Bronchial epithelial cell (primary cell): Measurements from ENCODE around the gene DYRK4. TPM values are rescaled to one million over a fixed set of nuclear protein-coding genes. Genes with fewer than 3 reads are reported as not detected.
"Not testable (repeated sequence)": the region's sequence is repeated elsewhere in the genome, so short reads cannot be mapped to it uniquely, and the experiment has no call there.

ENCODE experiments used
- DNase-seq: peaks from one replicate; pipeline ENCODE4 v3.0.0-alpha.2; 2010; ENCODE audit warnings: low read depth
- FAIRE-seq: peaks from 2 replicates; lab custom pipeline; 2011; peaks lifted over from hg19 to GRCh38; lab: Jason Lieb, UNC
- H3K27me3 ChIP-seq: 2 replicates; pipeline ENCODE4 v1.5.1; 2011; ENCODE audit warnings: low read length; ENCODE audit not compliant: control insufficient read depth, insufficient read depth
- H3K36me3 ChIP-seq: 2 replicates; pipeline ENCODE4 v1.5.1; 2011; ENCODE audit warnings: low read length; ENCODE audit not compliant: control insufficient read depth, insufficient read depth
- H3K4me3 ChIP-seq: 2 replicates; pipeline ENCODE4 v1.5.1; 2011; ENCODE audit warnings: mild to moderate bottlenecking, low read depth, low read length, control low read depth
- total RNA-seq: library from RNA; depleted of rRNA; stranded (reverse); fragments of >200 nt; gene quantifications from 2 replicates; pipeline ENCODE4 v1.2.1, GENCODE V29; 2014
- TF ChIP-seq, protein P1 (sequence below): IDR thresholded peaks from 2 replicates; pipeline ENCODE4 v1.5.1; 2011; ENCODE audit warnings: mild to moderate bottlenecking, moderate library complexity, low read length, control low read depth, inconsistent platforms; ENCODE audit not compliant: insufficient read depth, severe bottlenecking

Gene DYRK4, protein sequence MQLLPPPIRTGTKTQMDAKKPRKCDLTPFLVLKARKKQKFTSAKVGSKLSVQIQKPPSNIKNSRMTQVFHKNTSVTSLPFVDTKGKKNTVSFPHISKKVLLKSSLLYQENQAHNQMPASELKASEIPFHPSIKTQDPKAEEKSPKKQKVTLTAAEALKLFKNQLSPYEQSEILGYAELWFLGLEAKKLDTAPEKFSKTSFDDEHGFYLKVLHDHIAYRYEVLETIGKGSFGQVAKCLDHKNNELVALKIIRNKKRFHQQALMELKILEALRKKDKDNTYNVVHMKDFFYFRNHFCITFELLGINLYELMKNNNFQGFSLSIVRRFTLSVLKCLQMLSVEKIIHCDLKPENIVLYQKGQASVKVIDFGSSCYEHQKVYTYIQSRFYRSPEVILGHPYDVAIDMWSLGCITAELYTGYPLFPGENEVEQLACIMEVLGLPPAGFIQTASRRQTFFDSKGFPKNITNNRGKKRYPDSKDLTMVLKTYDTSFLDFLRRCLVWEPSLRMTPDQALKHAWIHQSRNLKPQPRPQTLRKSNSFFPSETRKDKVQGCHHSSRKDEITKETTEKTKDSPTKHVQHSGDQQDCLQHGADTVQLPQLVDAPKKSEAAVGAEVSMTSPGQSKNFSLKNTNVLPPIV
- 20.0 and 57.7 TPM in 2 replicates for total RNA-seq

DNA sequence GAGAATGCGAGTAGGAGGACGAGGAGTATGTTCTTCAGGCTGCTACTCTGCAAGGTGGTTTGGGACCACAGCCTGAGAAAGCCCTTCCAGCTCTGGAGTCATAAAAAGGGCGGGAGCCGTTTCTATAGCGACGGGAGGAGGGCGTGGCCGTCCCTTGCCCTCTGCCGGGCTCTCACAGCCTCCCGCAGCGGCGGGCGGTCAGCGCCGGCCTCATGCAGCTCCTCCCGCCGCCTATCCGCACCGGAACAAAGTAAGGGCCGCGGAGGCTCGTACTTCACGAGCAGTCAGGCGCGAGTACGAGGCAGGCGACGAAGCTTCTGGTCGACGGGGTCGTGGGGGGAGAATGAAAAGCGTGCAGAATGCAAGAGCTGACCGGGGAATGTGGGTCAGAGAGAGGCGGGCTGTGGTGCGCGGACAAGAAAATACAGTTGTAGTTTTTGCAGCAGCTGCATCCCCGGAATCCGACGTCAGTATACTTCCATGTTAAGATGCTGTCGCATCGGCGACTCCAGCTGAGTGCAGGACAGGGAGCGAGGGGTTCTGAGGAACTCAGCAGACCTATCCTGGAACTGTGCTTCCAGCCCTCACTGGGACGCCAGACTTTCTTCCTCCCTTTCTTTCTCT lies at the start of gene DYRK4:
Gene DYRK4 (plus strand): TSS at position 175 of the 624 bp plus-strand sequence. CDS start 38 bp downstream, at position 213.
- peak; percentile 51 for DNase-seq
- no peaks in the 10 kb centered on the region for H3K36me3 ChIP-seq
- no peaks in the 10 kb centered on the region for H3K27me3 ChIP-seq
- TF ChIP-seq, protein P1, sequence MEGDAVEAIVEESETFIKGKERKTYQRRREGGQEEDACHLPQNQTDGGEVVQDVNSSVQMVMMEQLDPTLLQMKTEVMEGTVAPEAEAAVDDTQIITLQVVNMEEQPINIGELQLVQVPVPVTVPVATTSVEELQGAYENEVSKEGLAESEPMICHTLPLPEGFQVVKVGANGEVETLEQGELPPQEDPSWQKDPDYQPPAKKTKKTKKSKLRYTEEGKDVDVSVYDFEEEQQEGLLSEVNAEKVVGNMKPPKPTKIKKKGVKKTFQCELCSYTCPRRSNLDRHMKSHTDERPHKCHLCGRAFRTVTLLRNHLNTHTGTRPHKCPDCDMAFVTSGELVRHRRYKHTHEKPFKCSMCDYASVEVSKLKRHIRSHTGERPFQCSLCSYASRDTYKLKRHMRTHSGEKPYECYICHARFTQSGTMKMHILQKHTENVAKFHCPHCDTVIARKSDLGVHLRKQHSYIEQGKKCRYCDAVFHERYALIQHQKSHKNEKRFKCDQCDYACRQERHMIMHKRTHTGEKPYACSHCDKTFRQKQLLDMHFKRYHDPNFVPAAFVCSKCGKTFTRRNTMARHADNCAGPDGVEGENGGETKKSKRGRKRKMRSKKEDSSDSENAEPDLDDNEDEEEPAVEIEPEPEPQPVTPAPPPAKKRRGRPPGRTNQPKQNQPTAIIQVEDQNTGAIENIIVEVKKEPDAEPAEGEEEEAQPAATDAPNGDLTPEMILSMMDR = no peak
- FAIRE-seq = no peak
- peak within 1 kb of the TSS; percentile 32 for H3K4me3 ChIP-seq

GRCh38 chr12:4518106-4518728 lies 43.8 kb upstream of the DYRK4 start:
- TF ChIP-seq, protein P1 = no peak
- Histone ChIP-seq H3K27me3 (no peaks in the 10 kb centered on the region), H3K36me3 (peaks cover 1% of the 10 kb centered on the region), H3K4me3 (no peak overlapping the region)
- DNase-seq (peak; percentile 52), FAIRE-seq (no peak)

- H3K4me3 ChIP-seq, H3K27me3 ChIP-seq, H3K36me3 ChIP-seq, DNase-seq, FAIRE-seq: not testable (repeated sequence)
Measured at GRCh38 chr12:4523443-4523842, 38.6 kb upstream of the DYRK4 start.

DNA sequence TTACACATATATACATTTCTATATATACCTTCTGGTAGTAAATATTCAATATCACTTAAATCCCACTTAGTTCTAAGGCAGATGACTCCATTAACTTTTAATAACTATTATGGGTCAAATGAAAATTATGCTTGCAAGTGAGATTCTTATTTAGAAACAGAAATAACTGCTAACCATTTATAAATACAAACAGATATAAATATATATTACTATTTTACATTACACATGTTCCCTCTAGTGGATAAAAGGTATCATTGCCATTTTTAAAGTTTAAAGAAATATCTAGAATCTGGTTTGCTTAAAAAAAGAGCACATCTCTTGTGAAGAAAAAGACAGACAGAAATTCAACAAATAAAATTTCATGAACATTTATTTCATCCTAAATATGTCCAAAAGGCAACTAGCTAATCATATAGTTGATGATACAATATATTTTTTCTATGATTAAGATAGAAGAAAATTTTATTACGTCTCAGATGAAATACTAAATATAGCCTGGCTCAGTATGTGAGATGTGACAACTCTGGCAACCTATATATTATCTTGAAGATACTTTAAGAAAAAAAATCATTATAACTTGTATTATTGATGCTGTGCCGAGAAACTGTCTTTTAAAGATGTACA lies 35.0 kb upstream of the DYRK4 start:
- TF ChIP-seq, protein P1 = no peak
- Histone ChIP-seq H3K36me3 (peaks cover 1% of the 10 kb centered on the region), H3K4me3 (no peak overlapping the region), H3K27me3 (no peaks in the 10 kb centered on the region)
- DNase-seq = peak; percentile 28
- FAIRE-seq = no peak

DNA sequence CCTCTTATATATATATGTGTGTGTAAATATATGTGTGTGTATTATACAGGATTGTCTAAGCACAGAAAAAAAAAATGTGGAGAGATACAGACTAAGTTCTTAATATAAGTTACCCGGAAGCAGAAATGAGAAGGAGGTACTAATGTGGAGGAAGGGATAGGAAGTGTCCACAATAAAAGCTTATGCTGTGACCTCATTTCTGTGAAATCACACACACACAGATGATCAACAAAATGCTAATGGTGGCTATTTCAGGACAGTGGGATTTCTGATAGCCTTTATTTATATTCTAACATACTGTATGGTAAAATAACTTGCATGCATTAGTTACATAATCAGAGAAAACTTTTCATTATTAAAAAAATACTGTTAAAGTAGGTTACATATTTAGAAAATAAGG lies 31.8 kb upstream of the DYRK4 start:
- FAIRE-seq (no peak), DNase-seq (no peak)
- TF ChIP-seq, protein P1 = no peak
- Histone ChIP-seq H3K27me3 (no peaks in the 10 kb centered on the region), H3K36me3 (peaks cover 1% of the 10 kb centered on the region), H3K4me3 (no peak overlapping the region)
